Activated naive CD8-positive, alpha-beta T cell treated with anti-CD3 and anti-CD28 coated beads, Interleukin-2, amount 50 U/mL, for 24 hours (primary cell): ENCODE results near the gene SMPD3.
A peak's percentile ranks its signal among the peaks of the same experiment; 100 is the strongest.

Source experiments
- ATAC-seq: fragments of 150-1000 bp; cut with Tn5 transposase; one replicate; pipeline ENCODE4 v1.10.0; 2021
- DNase-seq: peaks from one replicate; pipeline ENCODE4 v3.0.0; 2021
- H3K27ac Mint-ChIP-seq: one replicate; pipeline ENCODE4 v1.8.0; 2021; ENCODE audit warnings: mild to moderate bottlenecking, mixed read lengths
- H3K27me3 Mint-ChIP-seq: one replicate; pipeline ENCODE4 v1.8.0; 2021; ENCODE audit warnings: mixed read lengths
- H3K36me3 Mint-ChIP-seq: one replicate; pipeline ENCODE4 v1.8.0; 2021; ENCODE audit warnings: low read depth, mixed read lengths
- H3K4me1 Mint-ChIP-seq: one replicate; pipeline ENCODE4 v1.8.0; 2021; ENCODE audit warnings: mixed read lengths
- H3K4me3 Mint-ChIP-seq: one replicate; pipeline ENCODE4 v1.8.0; 2021; ENCODE audit warnings: mild to moderate bottlenecking, moderate library complexity, mixed read lengths
- H3K9me3 Mint-ChIP-seq: one replicate; pipeline ENCODE4 v1.8.0; 2021; ENCODE audit warnings: mixed read lengths

Gene SMPD3

DNA sequence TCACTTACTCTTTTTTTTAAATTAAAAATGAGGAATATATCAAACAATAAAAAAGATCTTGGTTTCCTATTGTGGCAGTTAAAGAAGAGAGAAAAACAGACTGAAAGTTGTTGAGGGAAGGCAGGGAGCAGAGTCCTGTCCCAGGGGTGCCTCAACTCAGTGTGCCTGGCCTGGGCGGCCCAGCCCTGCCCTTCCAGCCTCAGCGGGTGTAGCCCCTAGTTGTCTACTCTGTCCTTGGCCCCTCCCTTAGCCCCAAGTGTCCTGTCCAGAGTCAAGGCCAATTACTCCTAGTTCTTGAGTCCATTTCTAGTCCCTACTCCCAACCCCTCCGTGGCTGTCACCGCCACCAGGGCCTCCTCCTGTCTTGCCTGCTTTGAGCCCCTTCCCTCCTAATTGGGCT, 52.5 kb downstream of the SMPD3 start:
- no peaks in the 10 kb centered on the region for H3K9me3 Mint-ChIP-seq
- no peak for DNase-seq

DNA sequence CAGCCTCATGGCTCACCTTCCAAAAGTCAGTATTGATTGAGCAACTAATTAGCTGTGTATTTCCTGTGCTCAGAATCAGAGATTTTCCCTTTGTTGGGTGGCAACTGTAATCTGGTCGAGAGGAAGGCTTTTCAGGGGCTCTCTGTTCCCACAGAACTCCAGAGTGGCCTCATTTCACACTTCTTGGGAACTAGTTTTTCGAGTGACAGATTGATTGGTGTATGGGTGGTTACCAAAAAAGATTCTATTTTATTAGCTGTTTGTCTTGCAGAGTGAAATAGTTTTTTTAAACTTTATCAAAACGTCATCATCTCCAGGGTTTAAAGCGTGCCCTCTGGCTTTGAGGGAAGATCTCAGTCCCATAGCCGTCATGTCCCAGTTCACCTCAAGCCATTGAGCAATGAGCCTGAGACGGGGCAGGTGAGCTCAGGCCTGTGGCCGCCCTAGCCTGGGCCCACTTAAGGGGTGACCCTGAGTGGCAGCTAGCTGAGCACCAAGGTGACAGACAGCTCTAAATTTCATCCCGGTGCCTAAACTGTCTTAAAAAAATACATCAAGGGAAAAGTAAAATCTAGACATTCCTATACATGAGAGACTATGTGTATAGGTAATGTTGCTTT, 53.0 kb downstream of the SMPD3 start:
- H3K9me3 Mint-ChIP-seq = no peaks in the 10 kb centered on the region
- no peaks in the 10 kb centered on the region for H3K27me3 Mint-ChIP-seq
- H3K4me3 Mint-ChIP-seq = no peak overlapping the region
- no peaks in the 10 kb centered on the region for H3K4me1 Mint-ChIP-seq
- ATAC-seq (no peak), DNase-seq (no peak)
- no peak overlapping the region for H3K27ac Mint-ChIP-seq
- no peaks in the 10 kb centered on the region for H3K36me3 Mint-ChIP-seq

More for the DNA sequence above, 52.5 kb downstream of the SMPD3 start:
- Mint-ChIP-seq H3K27ac (no peak overlapping the region), H3K4me3 (no peak overlapping the region), H3K27me3 (no peaks in the 10 kb centered on the region), H3K36me3 (no peaks in the 10 kb centered on the region), H3K4me1 (peaks cover 4% of the 10 kb centered on the region)
- ATAC-seq = no peak

GRCh38 chr16:68393333-68393732, 55.0 kb downstream of the SMPD3 start:
- Mint-ChIP-seq H3K27ac (no peak overlapping the region), H3K4me1 (no peaks in the 10 kb centered on the region), H3K27me3 (no peaks in the 10 kb centered on the region), H3K36me3 (no peaks in the 10 kb centered on the region), H3K4me3 (no peak overlapping the region), H3K9me3 (no peaks in the 10 kb centered on the region)
- DNase-seq = no peak
- no peak for ATAC-seq

GRCh38 chr16:68389750-68390371, 58.4 kb downstream of the SMPD3 start:
- Mint-ChIP-seq H3K9me3 (no peaks in the 10 kb centered on the region), H3K36me3 (no peaks in the 10 kb centered on the region), H3K27ac (no peak overlapping the region), H3K27me3 (no peaks in the 10 kb centered on the region), H3K4me3 (no peak overlapping the region), H3K4me1 (peaks cover under 1% of the 10 kb centered on the region)
- DNase-seq = no peak
- ATAC-seq = no peak

DNA sequence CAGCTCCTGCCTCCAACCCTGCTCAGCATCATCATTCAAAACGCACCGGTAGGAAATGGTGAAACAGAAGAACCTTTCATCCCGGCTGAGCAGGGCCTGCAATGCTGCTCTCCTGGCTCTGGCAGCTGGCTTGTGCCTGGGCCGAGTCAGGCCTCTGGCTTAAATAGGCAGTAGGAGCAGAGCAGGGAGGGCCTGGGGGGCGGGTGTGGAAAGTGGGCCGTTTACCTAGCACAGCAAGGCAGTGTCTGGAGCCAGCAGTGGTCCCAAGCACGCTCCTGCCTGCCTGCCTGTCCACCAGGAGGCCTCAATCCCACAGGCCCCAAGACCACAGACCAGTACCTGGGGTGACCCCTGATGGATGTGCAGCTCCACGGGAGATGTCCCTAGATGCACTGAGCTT, 59.3 kb downstream of the SMPD3 start:
- no peak for DNase-seq
- Mint-ChIP-seq H3K4me1 (peaks cover 3% of the 10 kb centered on the region), H3K27me3 (no peaks in the 10 kb centered on the region), H3K36me3 (no peaks in the 10 kb centered on the region), H3K27ac (no peak overlapping the region), H3K9me3 (no peaks in the 10 kb centered on the region), H3K4me3 (no peak overlapping the region)
- no peak for ATAC-seq

- H3K36me3 Mint-ChIP-seq = no peaks in the 10 kb centered on the region
- H3K4me3 Mint-ChIP-seq = no peak overlapping the region
- ATAC-seq = peak; percentile 11
- no peaks in the 10 kb centered on the region for H3K9me3 Mint-ChIP-seq
- H3K27ac Mint-ChIP-seq = no peak overlapping the region
- H3K27me3 Mint-ChIP-seq = no peaks in the 10 kb centered on the region
- no peak for DNase-seq
- H3K4me1 Mint-ChIP-seq = peaks cover 3% of the 10 kb centered on the region
These were observed 60.2 kb downstream of the SMPD3 start for GRCh38 chr16:68388124-68388523.

- no peak overlapping the region for H3K27ac Mint-ChIP-seq
- ATAC-seq (peak; percentile 29), DNase-seq (no peak)
- H3K9me3 Mint-ChIP-seq = no peaks in the 10 kb centered on the region
- H3K4me3 Mint-ChIP-seq = no peak overlapping the region
- no peaks in the 10 kb centered on the region for H3K36me3 Mint-ChIP-seq
- peaks cover 4% of the 10 kb centered on the region for H3K4me1 Mint-ChIP-seq
- H3K27me3 Mint-ChIP-seq = no peaks in the 10 kb centered on the region
These were observed 61.0 kb downstream of the SMPD3 start for GRCh38 chr16:68387301-68387700.

DNA sequence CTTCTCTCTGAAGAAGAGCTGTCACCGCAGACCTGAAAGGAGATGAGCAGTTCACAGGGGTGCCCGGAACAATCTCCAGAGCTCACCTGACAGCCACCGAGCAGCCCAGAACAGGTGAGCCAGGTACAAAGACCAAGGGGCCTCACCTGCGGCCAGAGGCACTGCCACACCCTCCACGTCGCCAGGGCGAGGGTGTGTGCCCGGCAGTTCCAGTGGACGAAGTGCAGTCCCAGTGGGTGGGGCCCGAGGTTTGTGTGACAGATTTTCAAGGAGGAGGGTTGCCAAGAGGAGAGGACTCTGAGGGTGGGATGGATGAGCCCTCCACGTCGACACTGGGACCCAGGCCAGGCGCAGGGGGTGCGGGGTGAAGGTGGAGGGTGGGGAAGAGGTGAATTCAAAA, 61.7 kb downstream of the SMPD3 start:
- Mint-ChIP-seq H3K36me3 (no peaks in the 10 kb centered on the region), H3K4me3 (no peak overlapping the region), H3K27me3 (no peaks in the 10 kb centered on the region), H3K4me1 (peaks cover 6% of the 10 kb centered on the region), H3K9me3 (no peaks in the 10 kb centered on the region), H3K27ac (no peak overlapping the region)
- no peak for ATAC-seq
- no peak for DNase-seq

DNA sequence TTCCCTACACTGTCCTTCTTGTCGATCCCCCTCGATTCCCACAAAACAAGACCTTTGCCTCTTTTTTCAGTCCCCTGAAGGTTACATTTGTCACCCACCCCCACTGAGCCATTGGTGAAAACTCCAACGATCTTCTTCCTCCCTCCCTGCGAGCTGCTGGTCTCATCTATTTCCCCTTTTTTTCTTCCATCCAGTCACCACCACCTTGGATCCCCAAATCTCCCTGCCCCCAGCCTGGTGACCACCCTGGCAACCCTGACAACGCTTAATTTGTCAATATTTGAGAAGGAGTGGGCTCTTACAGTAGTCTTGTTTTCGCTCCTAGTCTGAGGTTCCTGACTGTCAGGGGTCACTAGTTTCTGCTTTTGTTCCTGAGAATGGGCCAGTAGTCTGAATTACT, 62.9 kb downstream of the SMPD3 start:
- DNase-seq (no peak), ATAC-seq (no peak)
- Mint-ChIP-seq H3K27ac (no peak overlapping the region), H3K9me3 (no peaks in the 10 kb centered on the region), H3K27me3 (no peaks in the 10 kb centered on the region), H3K4me3 (no peak overlapping the region), H3K36me3 (no peaks in the 10 kb centered on the region), H3K4me1 (peaks cover 6% of the 10 kb centered on the region)

DNA sequence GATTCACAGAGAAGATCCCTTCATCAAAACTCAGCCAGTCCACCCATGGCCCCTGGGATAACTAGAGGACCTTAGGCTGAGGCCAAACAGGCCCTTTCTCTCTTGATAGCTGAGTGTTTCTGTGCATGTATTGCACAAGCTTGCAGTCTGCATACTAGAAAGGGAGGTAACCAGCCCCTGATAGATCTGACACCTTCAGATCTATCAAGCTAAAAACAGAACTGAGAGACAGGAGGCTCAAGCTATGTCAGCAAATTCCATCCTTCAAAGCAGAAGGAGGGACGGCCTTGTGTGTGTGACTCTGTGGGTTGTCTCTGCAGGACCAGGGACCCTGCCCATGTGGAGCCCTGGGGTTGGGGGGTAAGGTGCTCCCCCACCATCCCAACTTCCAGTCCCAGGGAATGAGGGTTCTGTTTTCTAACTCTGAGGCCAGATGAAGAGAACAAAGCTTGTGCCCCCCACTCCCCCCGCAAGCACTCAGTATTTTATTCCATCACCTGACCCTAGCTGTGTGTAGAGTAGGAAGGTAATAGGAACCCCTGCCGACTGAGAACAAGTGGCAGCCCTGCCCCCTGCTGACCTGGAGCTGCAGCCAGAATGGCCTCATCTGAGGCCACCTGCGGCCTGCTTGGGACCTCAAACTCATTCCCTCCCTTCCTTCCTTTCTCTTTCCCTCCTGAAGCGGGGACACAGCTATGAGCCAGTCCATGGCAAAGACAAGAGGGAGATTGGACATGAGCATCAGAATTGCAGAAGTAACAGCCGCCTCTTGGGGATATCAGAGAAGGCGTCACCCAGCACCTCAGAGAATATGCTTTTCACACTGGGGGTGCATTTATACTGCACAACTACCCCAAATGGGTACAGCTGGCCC, 63.8 kb downstream of the SMPD3 start:
- DNase-seq = no peak
- ATAC-seq = no peak
- Mint-ChIP-seq H3K9me3 (no peaks in the 10 kb centered on the region), H3K27me3 (no peaks in the 10 kb centered on the region), H3K36me3 (no peaks in the 10 kb centered on the region), H3K27ac (no peak overlapping the region), H3K4me3 (no peak overlapping the region), H3K4me1 (peaks cover 10% of the 10 kb centered on the region)

- Mint-ChIP-seq H3K36me3 (no peaks in the 10 kb centered on the region), H3K9me3 (no peaks in the 10 kb centered on the region), H3K27ac (no peak overlapping the region), H3K27me3 (no peaks in the 10 kb centered on the region), H3K4me1 (peaks cover 13% of the 10 kb centered on the region), H3K4me3 (no peak overlapping the region)
- no peak for ATAC-seq
- DNase-seq = no peak
These were observed 64.5 kb downstream of the SMPD3 start for GRCh38 chr16:68383858-68384257.

GRCh38 chr16:68382296-68382718, 66.0 kb downstream of the SMPD3 start:
- Mint-ChIP-seq H3K27me3 (no peaks in the 10 kb centered on the region), H3K4me3 (no peak overlapping the region), H3K27ac (no peak overlapping the region), H3K36me3 (no peaks in the 10 kb centered on the region), H3K4me1 (peaks cover 13% of the 10 kb centered on the region), H3K9me3 (no peaks in the 10 kb centered on the region)
- peak; percentile 30 for DNase-seq
- ATAC-seq = peak; percentile 56

GRCh38 chr16:68381363-68381724, 67.0 kb downstream of the SMPD3 start:
- H3K27me3 Mint-ChIP-seq = no peaks in the 10 kb centered on the region
- H3K4me1 Mint-ChIP-seq = peaks cover 13% of the 10 kb centered on the region
- no peaks in the 10 kb centered on the region for H3K9me3 Mint-ChIP-seq
- no peaks in the 10 kb centered on the region for H3K36me3 Mint-ChIP-seq
- ATAC-seq (no peak), DNase-seq (no peak)
- no peak overlapping the region for H3K4me3 Mint-ChIP-seq
- no peak overlapping the region for H3K27ac Mint-ChIP-seq

- Mint-ChIP-seq H3K36me3 (no peaks in the 10 kb centered on the region), H3K4me3 (no peak overlapping the region), H3K9me3 (no peaks in the 10 kb centered on the region), H3K27me3 (no peaks in the 10 kb centered on the region), H3K27ac (no peak overlapping the region), H3K4me1 (peaks cover 13% of the 10 kb centered on the region)
- DNase-seq = no peak
- ATAC-seq = no peak
These were observed 67.5 kb downstream of the SMPD3 start for GRCh38 chr16:68380676-68381362.

DNA sequence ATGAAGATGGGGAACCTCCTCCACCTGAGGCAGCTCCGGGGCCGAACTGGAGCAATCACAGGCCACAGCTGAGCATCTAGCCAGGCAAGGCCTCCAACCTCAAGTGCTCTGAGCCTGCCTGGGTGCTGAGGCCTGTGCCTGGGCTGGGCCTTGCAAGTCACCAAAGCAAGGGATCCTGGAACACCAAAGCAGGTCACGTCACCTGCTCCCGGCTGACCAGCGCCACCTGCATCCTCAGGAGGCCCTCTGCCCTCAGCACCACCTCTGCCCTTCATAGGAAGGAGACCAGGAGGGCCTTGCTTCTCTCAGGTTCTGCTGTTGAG, 68.0 kb downstream of the SMPD3 start:
- Mint-ChIP-seq H3K27me3 (no peaks in the 10 kb centered on the region), H3K4me3 (no peak overlapping the region), H3K9me3 (no peaks in the 10 kb centered on the region), H3K36me3 (no peaks in the 10 kb centered on the region), H3K4me1 (peaks cover 13% of the 10 kb centered on the region), H3K27ac (no peak overlapping the region)
- ATAC-seq (no peak), DNase-seq (no peak)
